GM12878 (cell line): Measurements from ENCODE around the gene VTN. TPM values are rescaled to one million over a fixed set of nuclear protein-coding genes. Genes with fewer than 3 reads are reported as not detected.

Source experiments
- ATAC-seq: fragments of 200-7000 bp; cut with Tn5 transposase; 3 replicates; pipeline ENCODE4 v1.9.1; 2020; ENCODE audit warnings: mild to moderate bottlenecking, moderate library complexity
- BruUV-seq: library from RNA; stranded (reverse); fragments of 400-500 nt; replicated peaks from 2 replicates; lab custom pipeline; 2021; lab: Mats Ljungman, UMichigan
- CTCF ChIA-PET: fragments of 300-600 bp; sonication (Branson Sonifier 250); formaldehyde crosslinking; extraction: SDS; loops from one replicate; lab custom pipeline; 2021; ENCODE audit warnings: inconsistent platforms; lab: Yijun Ruan, JAX
- POLR2A ChIA-PET: fragments of 350-600 bp; formaldehyde crosslinking; extraction: SDS; loops from one replicate; lab custom pipeline; 2021; ENCODE audit warnings: inconsistent platforms; lab: Charles Lee
- RAD21 ChIA-PET: fragments of 300-600 bp; sonication (Branson Sonifier 250); formaldehyde crosslinking; loops from one replicate; lab custom pipeline; 2023; ENCODE audit warnings: antibody characterized with exemption; ENCODE audit not compliant: unreplicated experiment; lab: Charles Lee
- SMC1A ChIA-PET: fragments of 300-600 bp; sonication (Branson Sonifier 250); formaldehyde crosslinking; loops from one replicate; lab custom pipeline; 2023; ENCODE audit not compliant: unreplicated experiment, uncharacterized antibody; lab: Charles Lee
- DNase-seq: peaks from one replicate; pipeline ENCODE4 v3.0.0-alpha.2; 2011; ENCODE audit warnings: low read depth, low spot score
- FAIRE-seq: peaks from 3 replicates; lab custom pipeline; 2011; peaks lifted over from hg19 to GRCh38; lab: Jason Lieb, UNC
- H2AFZ ChIP-seq: 2 replicates; pipeline ENCODE4 v1.6.0; 2011; ENCODE audit warnings: low read depth, low read length, control low read depth; ENCODE audit not compliant: control insufficient read depth
- H3K27ac ChIP-seq: 2 replicates; pipeline ENCODE4 v1.5.1; 2011; ENCODE audit warnings: control low read depth; ENCODE audit not compliant: control insufficient read depth, insufficient read depth
- H3K27me3 ChIP-seq, 2 experiments: replicated peaks in 1 of 2; 2 replicates each; pipeline versions ENCODE4 v1.6.0 to v1.6.1; 2011; ENCODE audit warnings: low read length in 1 of 2; ENCODE audit not compliant: control insufficient read depth in 2 of 2, insufficient read depth in 2 of 2
- H3K36me3 ChIP-seq, 2 experiments: 2 replicates each; pipeline ENCODE4 v1.5.1; 2011; ENCODE audit warnings: low read length in 1 of 2; ENCODE audit not compliant: control insufficient read depth in 2 of 2, insufficient read depth in 2 of 2
- H3K4me1 ChIP-seq: 2 replicates; pipeline ENCODE4 v1.6.1; 2011; ENCODE audit warnings: mild to moderate bottlenecking, low read length, moderate library complexity, mixed read lengths; ENCODE audit not compliant: control insufficient read depth, insufficient read depth
- H3K4me2 ChIP-seq: 2 replicates; pipeline ENCODE4 v1.6.0; 2011; ENCODE audit warnings: control low read depth; ENCODE audit not compliant: control insufficient read depth, insufficient read depth
- H3K4me3 ChIP-seq: fragments of 200-600 bp; sonication (generic); 2 replicates; pipeline ENCODE4 v1.5.1; 2016
- H3K79me2 ChIP-seq: 2 replicates; pipeline ENCODE4 v1.6.0; 2011; ENCODE audit warnings: low read length; ENCODE audit not compliant: control insufficient read depth, insufficient read depth
- H3K9ac ChIP-seq: 2 replicates; pipeline ENCODE4 v1.8.0; 2011; ENCODE audit warnings: low read length, control low read depth, mixed read lengths; ENCODE audit not compliant: control insufficient read depth, insufficient read depth
- H3K9me3 ChIP-seq: replicated peaks from 3 replicates; pipeline ENCODE4 v1.5.1; 2011; ENCODE audit warnings: mild to moderate bottlenecking, low read length; ENCODE audit not compliant: control insufficient read depth, insufficient read depth
- H4K20me1 ChIP-seq: 2 replicates; pipeline ENCODE4 v1.6.0; 2011; ENCODE audit not compliant: control insufficient read depth, insufficient read depth
- CHD1 ChIP-seq: IDR thresholded peaks from 2 replicates; pipeline ENCODE4 v1.6.1; 2012; ENCODE audit warnings: low read depth, low read length, improper control_type of control experiment
- CHD2 ChIP-seq: IDR thresholded peaks from 2 replicates; pipeline ENCODE4 v1.6.1; 2011; ENCODE audit warnings: low read depth, low read length, improper control_type of control experiment, borderline replicate concordance
- CREM ChIP-seq: IDR thresholded peaks from 2 replicates; pipeline ENCODE4 v1.6.1; 2014; ENCODE audit warnings: antibody characterized with exemption, low read depth
- E2F8 ChIP-seq: fragments of 450-650 bp; IDR thresholded peaks from 2 replicates; pipeline ENCODE4 v1.6.1; 2018; ENCODE audit warnings: mild to moderate bottlenecking, low read depth, moderate library complexity; ENCODE audit not compliant: partially characterized antibody
- GATAD2B ChIP-seq: fragments of 450-650 bp; conservative IDR thresholded peaks from 2 replicates; pipeline ENCODE4 v1.6.1; 2017; ENCODE audit warnings: low read depth, mild to moderate bottlenecking, moderate library complexity
- HCFC1 ChIP-seq: fragments of 150-350 bp; IDR thresholded peaks from 2 replicates; pipeline ENCODE4 v1.6.1; 2014; ENCODE audit warnings: low read length
- JUNB ChIP-seq: IDR thresholded peaks from 2 replicates; pipeline ENCODE4 v1.6.1; 2016; ENCODE audit warnings: antibody characterized with exemption, mild to moderate bottlenecking
- JUND ChIP-seq: IDR thresholded peaks from 2 replicates; pipeline ENCODE4 v1.6.1; 2012; ENCODE audit warnings: low read depth, mild to moderate bottlenecking, low read length, improper control_type of control experiment, moderate library complexity
- MAX ChIP-seq: IDR thresholded peaks from 2 replicates; pipeline ENCODE4 v1.6.1; 2012; ENCODE audit warnings: low read depth, low read length, improper control_type of control experiment
- MTA2 ChIP-seq: fragments of 450-650 bp; IDR thresholded peaks from 2 replicates; pipeline ENCODE4 v1.6.1; 2016; ENCODE audit warnings: low read depth, mild to moderate bottlenecking, moderate library complexity
- MYC ChIP-seq: IDR thresholded peaks from 2 replicates; pipeline ENCODE4 v1.6.1; 2011; ENCODE audit warnings: mild to moderate bottlenecking, low read length, moderate library complexity, inconsistent platforms; ENCODE audit not compliant: insufficient read depth, insufficient replicate concordance, insufficient read length, severe bottlenecking
- POLR2A ChIP-seq: IDR thresholded peaks from 2 replicates; pipeline ENCODE4 v1.6.1; 2011; ENCODE audit warnings: low read depth, mild to moderate bottlenecking, low read length
- POLR2AphosphoS2 ChIP-seq: IDR thresholded peaks from 2 replicates; pipeline ENCODE4 v1.6.1; 2011; ENCODE audit warnings: low read depth, mild to moderate bottlenecking, low read length, improper control_type of control experiment, moderate library complexity
- RCOR1 ChIP-seq: conservative IDR thresholded peaks from 2 replicates; pipeline ENCODE4 v1.6.1; 2012; ENCODE audit warnings: low read depth, low read length, improper control_type of control experiment
- SIX5 ChIP-seq: IDR thresholded peaks from 2 replicates; pipeline ENCODE4 v1.6.1; 2011; ENCODE audit warnings: mild to moderate bottlenecking, low read depth, low read length, moderate library complexity; ENCODE audit not compliant: severe bottlenecking
- SMC3 ChIP-seq: IDR thresholded peaks from 2 replicates; pipeline ENCODE4 v1.6.1; 2011; ENCODE audit warnings: low read length, improper control_type of control experiment, borderline replicate concordance
- SP1 ChIP-seq: IDR thresholded peaks from one replicate; pipeline ENCODE4 v1.6.1; 2011; ENCODE audit warnings: low read depth, low read length
- YBX1 ChIP-seq: fragments of 450-650 bp; IDR thresholded peaks from 2 replicates; pipeline ENCODE4 v1.6.1; 2016; ENCODE audit warnings: antibody characterized with exemption
- ZZZ3 ChIP-seq: IDR thresholded peaks from 2 replicates; pipeline ENCODE4 v1.6.1; 2011; ENCODE audit warnings: low read depth; ENCODE audit not compliant: control insufficient read depth, insufficient read length
- WGBS: methylation state at CpG from one replicate; pipeline ENCODE4 v1.1.6; 2016; ENCODE audit warnings: low lambda C conversion rate; ENCODE audit not compliant: insufficient replicate concordance, insufficient coverage; ENCODE audit errors: missing lambda C conversion rate; 5-methylcytosine and 5-hydroxymethylcytosine counted together
- in situ Hi-C: fragments of 300-500 bp; cut with MboI; formaldehyde crosslinking; loops from 9 replicates; pipeline ENCODE4 v1.14.3; 2018; ENCODE audit warnings: mixed read lengths
- intact Hi-C: fragments of 100-400 bp; cut with micrococcal nuclease; formaldehyde crosslinking; loops from one replicate; pipeline ENCODE4 v1.14.2; 2022; ENCODE audit not compliant: unreplicated experiment
- polyA plus RNA-seq, 11 experiments: library from polyadenylated mRNA; depleted of rRNA in 4 of 11; unstranded in 6 of 11; stranded (reverse) in 5 of 11; fragments of >200 nt; fragmentation: Nextera tagmentation in 4 of 11; fragmentation: Illumina TruSeq in 1 of 11; extraction: Ambion mirVana in 4 of 11; extraction: Trizol in 1 of 11; gene quantifications; 1 replicate in 1 of 11; 2 replicates in 10 of 11; pipeline versions ENCODE4 v1.2.1 to v1.2.3, GENCODE V29; 2011 to 2016; ENCODE audit warnings: inconsistent platforms in 2 of 11, missing spikeins in 2 of 11, low read depth in 1 of 11
- total RNA-seq, 4 experiments: library from RNA; depleted of rRNA in 3 of 4; stranded (reverse); fragments of >200 nt in 3 of 4; fragmentation: Illumina TruSeq in 1 of 4; extraction: Trizol in 1 of 4; gene quantifications; 2 replicates each; pipeline versions ENCODE4 v1.2.1 to v1.2.3, GENCODE V29; 2013 to 2021
- TF ChIP-seq, protein P1 (sequence below): IDR thresholded peaks from 2 replicates; pipeline ENCODE4 v1.6.1; 2012; ENCODE audit warnings: mild to moderate bottlenecking, low read depth, low read length

The VTN gene
- total and polyA plus RNA-seq, 10 of the 15 experiments (the other 5 are each of a cell fraction or from before 2014, with no cell fraction given) = 0.04 to 1.3 (median 0.13) TPM; not detected in 5

GRCh38 chr17:28328325-28328724 is 41.8 kb downstream of the VTN start (continued):
- TF ChIP-seq JUND (no peak), POLR2A (no peak), HCFC1 (no peak), MTA2 (no peak), JUNB (no peak), RCOR1 (no peak), MAX (no peak), MYC (no peak)
- TF ChIP-seq, protein P1, sequence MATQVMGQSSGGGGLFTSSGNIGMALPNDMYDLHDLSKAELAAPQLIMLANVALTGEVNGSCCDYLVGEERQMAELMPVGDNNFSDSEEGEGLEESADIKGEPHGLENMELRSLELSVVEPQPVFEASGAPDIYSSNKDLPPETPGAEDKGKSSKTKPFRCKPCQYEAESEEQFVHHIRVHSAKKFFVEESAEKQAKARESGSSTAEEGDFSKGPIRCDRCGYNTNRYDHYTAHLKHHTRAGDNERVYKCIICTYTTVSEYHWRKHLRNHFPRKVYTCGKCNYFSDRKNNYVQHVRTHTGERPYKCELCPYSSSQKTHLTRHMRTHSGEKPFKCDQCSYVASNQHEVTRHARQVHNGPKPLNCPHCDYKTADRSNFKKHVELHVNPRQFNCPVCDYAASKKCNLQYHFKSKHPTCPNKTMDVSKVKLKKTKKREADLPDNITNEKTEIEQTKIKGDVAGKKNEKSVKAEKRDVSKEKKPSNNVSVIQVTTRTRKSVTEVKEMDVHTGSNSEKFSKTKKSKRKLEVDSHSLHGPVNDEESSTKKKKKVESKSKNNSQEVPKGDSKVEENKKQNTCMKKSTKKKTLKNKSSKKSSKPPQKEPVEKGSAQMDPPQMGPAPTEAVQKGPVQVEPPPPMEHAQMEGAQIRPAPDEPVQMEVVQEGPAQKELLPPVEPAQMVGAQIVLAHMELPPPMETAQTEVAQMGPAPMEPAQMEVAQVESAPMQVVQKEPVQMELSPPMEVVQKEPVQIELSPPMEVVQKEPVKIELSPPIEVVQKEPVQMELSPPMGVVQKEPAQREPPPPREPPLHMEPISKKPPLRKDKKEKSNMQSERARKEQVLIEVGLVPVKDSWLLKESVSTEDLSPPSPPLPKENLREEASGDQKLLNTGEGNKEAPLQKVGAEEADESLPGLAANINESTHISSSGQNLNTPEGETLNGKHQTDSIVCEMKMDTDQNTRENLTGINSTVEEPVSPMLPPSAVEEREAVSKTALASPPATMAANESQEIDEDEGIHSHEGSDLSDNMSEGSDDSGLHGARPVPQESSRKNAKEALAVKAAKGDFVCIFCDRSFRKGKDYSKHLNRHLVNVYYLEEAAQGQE = no peak

- in situ Hi-C loops (no loop called here), intact Hi-C loops (no loop called here)
- Histone ChIP-seq H2AFZ (no peak overlapping the region), H3K36me3 (peaks cover 11 to 15% of the 10 kb centered on the region in 2 experiments), H3K9me3 (no peaks in the 10 kb centered on the region), H3K4me3 (no peak overlapping the region), H3K79me2 (peaks cover 22% of the 10 kb centered on the region), H3K27ac (peak overlapping the region; percentile 23; the same call in 1 of the 2 replicates), H3K4me2 (no peak overlapping the region), H3K4me1 (peaks cover 6% of the 10 kb centered on the region; the same call in 1 of the 2 replicates), H4K20me1 (no peaks in the 10 kb centered on the region; the same call in 1 of the 2 replicates), H3K9ac (no peak overlapping the region), H3K27me3 (no peaks in the 10 kb centered on the region)
- SMC1A ChIA-PET = no interaction called here
- DNase-seq (no peak), ATAC-seq (no peak), FAIRE-seq (no peak)
- 35% methylated on average over 3 of the region's 3 CpGs for WGBS
- RAD21 ChIA-PET = no interaction called here
- POLR2A ChIA-PET = no interaction called here
- BruUV-seq = no TSS peak
- CTCF ChIA-PET = no interaction called here
- TF ChIP-seq CHD2 (no peak), JUNB (no peak), GATAD2B (no peak), E2F8 (no peak), SIX5 (no peak), POLR2AphosphoS2 (no peak), CHD1 (no peak), CREM (no peak), MAX (no peak), YBX1 (no peak), SMC3 (no peak), SP1 (no peak), ZZZ3 (no peak)
These were observed 42.4 kb downstream of the VTN start for GRCh38 chr17:28327709-28328108.
